Measurements from ENCODE around the gene TMEM164.

Gene TMEM164

GRCh38 chrX:110042496-110042895 is 39.6 kb downstream of the TMEM164 start:
- H3K4me3 ChIP-seq (ENCODE audit: low read depth, low read length), result no peak overlapping the region
- no peak overlapping the region for H3K27ac ChIP-seq (ENCODE audit: low read depth, low read length)
- H3K9me3 ChIP-seq (ENCODE audit: insufficient read depth, low read depth, low read length), result no peaks in the 10 kb centered on the region
- H3K79me2 ChIP-seq (ENCODE audit: control insufficient read depth, insufficient read depth, low read length, poor library complexity), result no peaks in the 10 kb centered on the region
- H3K79me1 ChIP-seq (ENCODE audit: low read length), result no peaks in the 10 kb centered on the region
- no peaks in the 10 kb centered on the region for H3K36me3 ChIP-seq (ENCODE audit: control insufficient read depth in 1 of 2, insufficient read depth in 2 of 2, low read length in 2 of 2)
- DNase-seq, result no peak
- H2BK12ac ChIP-seq (ENCODE audit: low read length), result no peak overlapping the region
- H3K4me2 ChIP-seq (ENCODE audit: low read length), result no peak overlapping the region
- H3K14ac ChIP-seq (ENCODE audit: low read length), result no peak overlapping the region
- no peak overlapping the region for H4K12ac ChIP-seq (ENCODE audit: low read depth, low read length)
- no peak overlapping the region for H2BK5ac ChIP-seq (ENCODE audit: low read depth, low read length, poor library complexity)
- H2AK5ac ChIP-seq (ENCODE audit: low read length), result no peak overlapping the region
- no peak overlapping the region for H3K23ac ChIP-seq (ENCODE audit: low read length)
- H2BK120ac ChIP-seq (ENCODE audit: insufficient read depth, low read length, poor library complexity), result no peak overlapping the region
- no peak overlapping the region for H4K8ac ChIP-seq (ENCODE audit: low read depth, low read length)
- H4K91ac ChIP-seq (ENCODE audit: low read depth, low read length), result no peak overlapping the region
- H3K27me3 ChIP-seq (ENCODE audit: insufficient read depth, low read length), result no peaks in the 10 kb centered on the region
- H3K4me1 ChIP-seq (ENCODE audit: control insufficient read depth in 1 of 2, insufficient read depth in 2 of 2, low read length in 2 of 2), result peaks cover 0 to under 1% of the 10 kb centered on the region in 2 experiments
- H3K4ac ChIP-seq (ENCODE audit: low read depth, low read length), result no peak overlapping the region
- no peak overlapping the region for H3K9ac ChIP-seq (ENCODE audit: low read length)
- H3K18ac ChIP-seq (ENCODE audit: low read length), result no peak overlapping the region
- H2AFZ ChIP-seq (ENCODE audit: insufficient read depth, low read length, poor library complexity), result no peak overlapping the region

- no peak overlapping the region for H2BK120ac ChIP-seq (ENCODE audit: insufficient read depth, low read length, poor library complexity)
- H3K36me3 ChIP-seq (ENCODE audit: control insufficient read depth in 1 of 2, insufficient read depth in 2 of 2, low read length in 2 of 2), result no peaks in the 10 kb centered on the region
- H3K4ac ChIP-seq (ENCODE audit: low read depth, low read length), result no peak overlapping the region
- H2AFZ ChIP-seq (ENCODE audit: insufficient read depth, low read length, poor library complexity), result no peak overlapping the region
- H3K9me3 ChIP-seq (ENCODE audit: insufficient read depth, low read depth, low read length), result no peaks in the 10 kb centered on the region
- H4K91ac ChIP-seq (ENCODE audit: low read depth, low read length), result no peak overlapping the region
- no peak overlapping the region for H4K8ac ChIP-seq (ENCODE audit: low read depth, low read length)
- H2AK5ac ChIP-seq (ENCODE audit: low read length), result no peak overlapping the region
- no peak overlapping the region for H3K27ac ChIP-seq (ENCODE audit: low read depth, low read length)
- no CpG with 5 or more reads among the region's 2 CpGs for WGBS (ENCODE audit: extremely low coverage, insufficient coverage, insufficient read length)
- no peaks in the 10 kb centered on the region for H3K79me2 ChIP-seq (ENCODE audit: control insufficient read depth, insufficient read depth, low read length, poor library complexity)
- no peak overlapping the region for H3K23ac ChIP-seq (ENCODE audit: low read length)
- H3K18ac ChIP-seq (ENCODE audit: low read length), result no peak overlapping the region
- DNase-seq, result no peak
- H3K4me2 ChIP-seq (ENCODE audit: low read length), result no peak overlapping the region
- H3K4me1 ChIP-seq (ENCODE audit: control insufficient read depth in 1 of 2, insufficient read depth in 2 of 2, low read length in 2 of 2), result no peaks in the 10 kb centered on the region
- H3K27me3 ChIP-seq (ENCODE audit: insufficient read depth, low read length), result no peaks in the 10 kb centered on the region
- no peak overlapping the region for H2BK5ac ChIP-seq (ENCODE audit: low read depth, low read length, poor library complexity)
- H4K12ac ChIP-seq (ENCODE audit: low read depth, low read length), result no peak overlapping the region
- no peak overlapping the region for H3K9ac ChIP-seq (ENCODE audit: low read length)
- H3K79me1 ChIP-seq (ENCODE audit: low read length), result no peaks in the 10 kb centered on the region
- no peak overlapping the region for H3K4me3 ChIP-seq (ENCODE audit: low read depth, low read length)
- no peak overlapping the region for H3K14ac ChIP-seq (ENCODE audit: low read length)
- H2BK12ac ChIP-seq (ENCODE audit: low read length), result no peak overlapping the region
Measured at GRCh38 chrX:110043506-110043905, 40.6 kb downstream of the TMEM164 start.

GRCh38 chrX:110044346-110045249 is 41.7 kb downstream of the TMEM164 start:
- H2AK5ac ChIP-seq (ENCODE audit: low read length), result no peak overlapping the region
- no peak overlapping the region for H2BK12ac ChIP-seq (ENCODE audit: low read length)
- no peak overlapping the region for H2BK120ac ChIP-seq (ENCODE audit: insufficient read depth, low read length, poor library complexity)
- no peak overlapping the region for H4K12ac ChIP-seq (ENCODE audit: low read depth, low read length)
- no peaks in the 10 kb centered on the region for H3K4me1 ChIP-seq (ENCODE audit: control insufficient read depth in 1 of 2, insufficient read depth in 2 of 2, low read length in 2 of 2)
- no peak overlapping the region for H2BK5ac ChIP-seq (ENCODE audit: low read depth, low read length, poor library complexity)
- no peak overlapping the region for H3K27ac ChIP-seq (ENCODE audit: low read depth, low read length)
- no peak overlapping the region for H3K4me2 ChIP-seq (ENCODE audit: low read length)
- no peak overlapping the region for H3K9ac ChIP-seq (ENCODE audit: low read length)
- H3K36me3 ChIP-seq (ENCODE audit: control insufficient read depth in 1 of 2, insufficient read depth in 2 of 2, low read length in 2 of 2), result no peaks in the 10 kb centered on the region
- no peak overlapping the region for H3K4me3 ChIP-seq (ENCODE audit: low read depth, low read length)
- no peak overlapping the region for H4K91ac ChIP-seq (ENCODE audit: low read depth, low read length)
- H3K9me3 ChIP-seq (ENCODE audit: insufficient read depth, low read depth, low read length), result no peaks in the 10 kb centered on the region
- no peaks in the 10 kb centered on the region for H3K79me2 ChIP-seq (ENCODE audit: control insufficient read depth, insufficient read depth, low read length, poor library complexity)
- no peak overlapping the region for H2AFZ ChIP-seq (ENCODE audit: insufficient read depth, low read length, poor library complexity)
- H3K79me1 ChIP-seq (ENCODE audit: low read length), result no peaks in the 10 kb centered on the region
- H4K8ac ChIP-seq (ENCODE audit: low read depth, low read length), result no peak overlapping the region
- no peak for DNase-seq
- H3K4ac ChIP-seq (ENCODE audit: low read depth, low read length), result no peak overlapping the region
- H3K27me3 ChIP-seq (ENCODE audit: insufficient read depth, low read length), result no peaks in the 10 kb centered on the region
- H3K14ac ChIP-seq (ENCODE audit: low read length), result no peak overlapping the region
- no CpG with 5 or more reads among the region's 4 CpGs for WGBS (ENCODE audit: extremely low coverage, insufficient coverage, insufficient read length)
- no peak overlapping the region for H3K18ac ChIP-seq (ENCODE audit: low read length)
- H3K23ac ChIP-seq (ENCODE audit: low read length), result no peak overlapping the region

- H3K79me2 ChIP-seq (ENCODE audit: control insufficient read depth, insufficient read depth, low read length, poor library complexity), result no peaks in the 10 kb centered on the region
- no peak overlapping the region for H3K18ac ChIP-seq (ENCODE audit: low read length)
- H3K36me3 ChIP-seq (ENCODE audit: control insufficient read depth in 1 of 2, insufficient read depth in 2 of 2, low read length in 2 of 2), result no peaks in the 10 kb centered on the region
- H2BK120ac ChIP-seq (ENCODE audit: insufficient read depth, low read length, poor library complexity), result no peak overlapping the region
- H3K27ac ChIP-seq (ENCODE audit: low read depth, low read length), result no peak overlapping the region
- H3K27me3 ChIP-seq (ENCODE audit: insufficient read depth, low read length), result no peaks in the 10 kb centered on the region
- H4K91ac ChIP-seq (ENCODE audit: low read depth, low read length), result no peak overlapping the region
- WGBS (ENCODE audit: extremely low coverage, insufficient coverage, insufficient read length), result no CpG with 5 or more reads among the region's 3 CpGs
- no peak overlapping the region for H3K4me3 ChIP-seq (ENCODE audit: low read depth, low read length)
- no peaks in the 10 kb centered on the region for H3K9me3 ChIP-seq (ENCODE audit: insufficient read depth, low read depth, low read length)
- H2AFZ ChIP-seq (ENCODE audit: insufficient read depth, low read length, poor library complexity), result no peak overlapping the region
- no peak overlapping the region for H3K23ac ChIP-seq (ENCODE audit: low read length)
- DNase-seq, result no peak
- H2BK5ac ChIP-seq (ENCODE audit: low read depth, low read length, poor library complexity), result no peak overlapping the region
- no peak overlapping the region for H4K12ac ChIP-seq (ENCODE audit: low read depth, low read length)
- no peak overlapping the region for H4K8ac ChIP-seq (ENCODE audit: low read depth, low read length)
- H3K4me2 ChIP-seq (ENCODE audit: low read length), result no peak overlapping the region
- no peaks in the 10 kb centered on the region for H3K79me1 ChIP-seq (ENCODE audit: low read length)
- H2BK12ac ChIP-seq (ENCODE audit: low read length), result no peak overlapping the region
- H3K14ac ChIP-seq (ENCODE audit: low read length), result no peak overlapping the region
- no peak overlapping the region for H2AK5ac ChIP-seq (ENCODE audit: low read length)
- H3K4me1 ChIP-seq (ENCODE audit: control insufficient read depth in 1 of 2, insufficient read depth in 2 of 2, low read length in 2 of 2), result no peaks in the 10 kb centered on the region
- H3K9ac ChIP-seq (ENCODE audit: low read length), result no peak overlapping the region
- H3K4ac ChIP-seq (ENCODE audit: low read depth, low read length), result no peak overlapping the region
Measured at GRCh38 chrX:110045421-110045820, 42.5 kb downstream of the TMEM164 start.
